MM.1S (cell line): ENCODE results near the gene TADA2A.

Experiments
- DNase-seq: peaks from one replicate; pipeline ENCODE4 v3.0.0-alpha.2; 2015
- H2AFZ ChIP-seq: fragments of 300-600 bp; sonication (generic); 2 replicates; pipeline ENCODE4 v1.6.0; 2016; ENCODE audit warnings: antibody characterized with exemption, low read length
- H3F3A ChIP-seq: fragments of 300-600 bp; sonication (generic); 2 replicates; pipeline ENCODE4 v1.6.1; 2016; ENCODE audit warnings: mild to moderate bottlenecking, antibody characterized with exemption, low read length, moderate library complexity, mixed read lengths; ENCODE audit not compliant: insufficient read depth
- H3K27ac ChIP-seq: fragments of 300-600 bp; sonication (generic); 2 replicates; pipeline ENCODE4 v1.5.1; 2016; ENCODE audit warnings: mild to moderate bottlenecking, low read length
- H3K27me3 ChIP-seq: fragments of 300-600 bp; sonication (generic); replicated peaks from 2 replicates; pipeline ENCODE4 v1.6.0; 2016; ENCODE audit warnings: low read length; ENCODE audit not compliant: insufficient read depth
- H3K36me3 ChIP-seq: fragments of 300-600 bp; sonication (generic); replicated peaks from 2 replicates; pipeline ENCODE4 v1.6.1; 2016; ENCODE audit warnings: mild to moderate bottlenecking, low read length, mixed read lengths; ENCODE audit not compliant: insufficient read depth
- H3K4me1 ChIP-seq: fragments of 300-600 bp; sonication (generic); 2 replicates; pipeline ENCODE4 v1.6.1; 2016; ENCODE audit warnings: low read length, mixed read lengths
- H3K4me2 ChIP-seq: fragments of 300-600 bp; sonication (generic); 2 replicates; pipeline ENCODE4 v1.6.0; 2016; ENCODE audit warnings: low read depth, low read length
- H3K4me3 ChIP-seq: fragments of 300-600 bp; sonication (generic); 2 replicates; pipeline ENCODE4 v1.5.1; 2016; ENCODE audit warnings: low read length, mixed read lengths
- H3K79me2 ChIP-seq: fragments of 300-600 bp; sonication (generic); 2 replicates; pipeline ENCODE4 v1.6.1; 2016; ENCODE audit warnings: mixed run types, low read length, mixed read lengths
- H3K9ac ChIP-seq: fragments of 300-600 bp; sonication (generic); 2 replicates; pipeline ENCODE4 v1.6.1; 2016; ENCODE audit warnings: low read length, mixed read lengths
- H3K9me2 ChIP-seq: fragments of 300-600 bp; sonication (generic); replicated peaks from 2 replicates; pipeline ENCODE4 v1.6.1; 2016; ENCODE audit warnings: mild to moderate bottlenecking, low read length, mixed read lengths; ENCODE audit not compliant: insufficient read depth
- H3K9me3 ChIP-seq: fragments of 300-600 bp; sonication (generic); replicated peaks from 2 replicates; pipeline ENCODE4 v1.6.1; 2016; ENCODE audit warnings: mild to moderate bottlenecking, low read length, mixed read lengths; ENCODE audit not compliant: insufficient read depth
- H4K20me1 ChIP-seq: fragments of 300-600 bp; sonication (generic); 2 replicates; pipeline ENCODE4 v1.6.1; 2016; ENCODE audit warnings: mild to moderate bottlenecking, low read length, moderate library complexity, mixed read lengths; ENCODE audit not compliant: insufficient read depth
- EZH2 ChIP-seq: fragments of 300-600 bp; sonication (generic); optimal IDR thresholded peaks from 2 replicates; pipeline ENCODE3; 2017; ENCODE audit warnings: low read depth, mild to moderate bottlenecking, antibody characterized with exemption, low read length, mixed read lengths
- EZH2phosphoT487 ChIP-seq: fragments of 300-600 bp; sonication (generic); IDR thresholded peaks from 2 replicates; pipeline ENCODE4 v1.6.1; 2018; ENCODE audit warnings: antibody characterized with exemption, low read length
- TF ChIP-seq, protein P1 (sequence below): fragments of 300-600 bp; sonication (generic); IDR thresholded peaks from 2 replicates; pipeline ENCODE4 v1.5.1; 2016; ENCODE audit warnings: antibody characterized with exemption, low read length, mixed read lengths

Gene TADA2A

GRCh38 chr17:37465069-37465616 lies 58.5 kb downstream of the TADA2A start:
- H3K36me3 ChIP-seq, result no peaks in the 10 kb centered on the region
- no peak overlapping the region for H3K4me2 ChIP-seq
- no peaks in the 10 kb centered on the region for H4K20me1 ChIP-seq
- no peak overlapping the region for H3K27ac ChIP-seq
- H3F3A ChIP-seq, result no peaks in the 10 kb centered on the region
- no peaks in the 10 kb centered on the region for H3K4me1 ChIP-seq
- no peaks in the 10 kb centered on the region for H3K9me2 ChIP-seq
- no peak for DNase-seq
- no peak overlapping the region for H2AFZ ChIP-seq
- H3K79me2 ChIP-seq, result no peaks in the 10 kb centered on the region
- no peak overlapping the region for H3K9ac ChIP-seq
- no peak overlapping the region for H3K4me3 ChIP-seq
- H3K27me3 ChIP-seq, result no peaks in the 10 kb centered on the region
- no peaks in the 10 kb centered on the region for H3K9me3 ChIP-seq
- TF ChIP-seq EZH2phosphoT487, result no peak
- TF ChIP-seq, protein P1, sequence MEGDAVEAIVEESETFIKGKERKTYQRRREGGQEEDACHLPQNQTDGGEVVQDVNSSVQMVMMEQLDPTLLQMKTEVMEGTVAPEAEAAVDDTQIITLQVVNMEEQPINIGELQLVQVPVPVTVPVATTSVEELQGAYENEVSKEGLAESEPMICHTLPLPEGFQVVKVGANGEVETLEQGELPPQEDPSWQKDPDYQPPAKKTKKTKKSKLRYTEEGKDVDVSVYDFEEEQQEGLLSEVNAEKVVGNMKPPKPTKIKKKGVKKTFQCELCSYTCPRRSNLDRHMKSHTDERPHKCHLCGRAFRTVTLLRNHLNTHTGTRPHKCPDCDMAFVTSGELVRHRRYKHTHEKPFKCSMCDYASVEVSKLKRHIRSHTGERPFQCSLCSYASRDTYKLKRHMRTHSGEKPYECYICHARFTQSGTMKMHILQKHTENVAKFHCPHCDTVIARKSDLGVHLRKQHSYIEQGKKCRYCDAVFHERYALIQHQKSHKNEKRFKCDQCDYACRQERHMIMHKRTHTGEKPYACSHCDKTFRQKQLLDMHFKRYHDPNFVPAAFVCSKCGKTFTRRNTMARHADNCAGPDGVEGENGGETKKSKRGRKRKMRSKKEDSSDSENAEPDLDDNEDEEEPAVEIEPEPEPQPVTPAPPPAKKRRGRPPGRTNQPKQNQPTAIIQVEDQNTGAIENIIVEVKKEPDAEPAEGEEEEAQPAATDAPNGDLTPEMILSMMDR, result no peak
- no peak for TF ChIP-seq EZH2

DNA sequence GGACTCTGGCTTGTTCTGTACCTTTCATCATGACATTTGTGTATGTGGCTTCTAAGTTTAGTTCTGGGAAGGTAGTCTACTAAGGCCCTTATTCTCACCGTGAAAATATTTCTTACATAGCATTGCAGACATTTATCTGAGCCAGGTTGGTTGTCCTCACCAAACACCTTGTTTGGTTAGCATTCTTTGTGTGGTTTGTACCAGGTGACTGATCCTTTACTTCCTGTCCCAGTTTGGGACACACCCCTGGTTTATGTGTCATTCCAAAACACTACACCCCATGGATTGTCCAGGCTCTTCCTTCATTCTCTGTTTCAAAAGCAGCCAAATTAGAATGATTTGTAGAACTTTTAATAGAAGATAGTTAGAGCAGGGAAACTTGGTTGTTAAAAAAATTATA lies 59.8 kb downstream of the TADA2A start:
- no peaks in the 10 kb centered on the region for H3K79me2 ChIP-seq
- H2AFZ ChIP-seq, result no peak overlapping the region
- no peaks in the 10 kb centered on the region for H3F3A ChIP-seq
- no peak overlapping the region for H3K9ac ChIP-seq
- no peak for TF ChIP-seq EZH2
- TF ChIP-seq, protein P1, result no peak
- no peak for TF ChIP-seq EZH2phosphoT487
- H3K27me3 ChIP-seq, result no peaks in the 10 kb centered on the region
- no peaks in the 10 kb centered on the region for H3K9me2 ChIP-seq
- no peaks in the 10 kb centered on the region; the same call in 1 of the 2 replicates for H3K36me3 ChIP-seq
- no peak for DNase-seq
- H3K4me3 ChIP-seq, result no peak overlapping the region
- H3K4me1 ChIP-seq, result no peaks in the 10 kb centered on the region
- H3K9me3 ChIP-seq, result no peaks in the 10 kb centered on the region
- no peak overlapping the region for H3K4me2 ChIP-seq
- H4K20me1 ChIP-seq, result no peaks in the 10 kb centered on the region
- H3K27ac ChIP-seq, result no peak overlapping the region

GRCh38 chr17:37470181-37470580 lies 63.5 kb downstream of the TADA2A start:
- no peak overlapping the region for H3K27ac ChIP-seq
- H3K9me2 ChIP-seq, result no peaks in the 10 kb centered on the region
- no peaks in the 10 kb centered on the region for H3K27me3 ChIP-seq
- H3F3A ChIP-seq, result no peaks in the 10 kb centered on the region
- no peak overlapping the region for H3K4me2 ChIP-seq
- H3K9me3 ChIP-seq, result no peaks in the 10 kb centered on the region
- no peak overlapping the region for H3K4me3 ChIP-seq
- H2AFZ ChIP-seq, result no peak overlapping the region
- TF ChIP-seq EZH2phosphoT487 (no peak), EZH2 (no peak)
- TF ChIP-seq, protein P1, result no peak
- H3K79me2 ChIP-seq, result no peaks in the 10 kb centered on the region
- H3K4me1 ChIP-seq, result no peaks in the 10 kb centered on the region
- H3K9ac ChIP-seq, result no peak overlapping the region
- DNase-seq, result no peak
- H4K20me1 ChIP-seq, result no peaks in the 10 kb centered on the region
- peaks cover 8% of the 10 kb centered on the region; the same call in 1 of the 2 replicates for H3K36me3 ChIP-seq
